HG02938 (cell line): ENCODE data around the gene ABCB11.
"Not testable (repeated sequence)": the region's sequence is repeated elsewhere in the genome, so short reads cannot be mapped to it uniquely, and the experiment has no call there.

Experiments
- ATAC-seq: cut with Tn5 transposase; IDR thresholded peaks from one replicate; pipeline ENCODE4 v1.9.1; 2021; ENCODE audit warnings: mild to moderate bottlenecking, moderate library complexity; ENCODE audit not compliant: unreplicated experiment

ABCB11 gene

GRCh38 chr2:168897449-168897848 lies 133.7 kb downstream of the ABCB11 start:
- ATAC-seq: no peak

- ATAC-seq: no peak
Measured at GRCh38 chr2:168896783-168897182, 134.3 kb downstream of the ABCB11 start.

GRCh38 chr2:168895771-168896170 lies 135.4 kb downstream of the ABCB11 start:
- no peak for ATAC-seq

GRCh38 chr2:168894720-168895119 lies 136.4 kb downstream of the ABCB11 start:
- ATAC-seq: no peak

- ATAC-seq: no peak
Measured at GRCh38 chr2:168894101-168894500, 137.0 kb downstream of the ABCB11 start.

GRCh38 chr2:168892327-168892726 lies 138.8 kb downstream of the ABCB11 start:
- no peak for ATAC-seq

GRCh38 chr2:168890006-168890782 lies 140.9 kb downstream of the ABCB11 start, which contains the start of gene SPC25:
Gene SPC25, minus strand, starts transcription at chr2:168890430. Its CDS starts 911 bp downstream, at chr2:168889519.
- peak; percentile 100 for ATAC-seq

GRCh38 chr2:168889635-168890005 lies 141.5 kb downstream of the ABCB11 start:
- no peak for ATAC-seq

GRCh38 chr2:168884975-168885374 lies 146.1 kb downstream of the ABCB11 start:
- ATAC-seq: no peak

- ATAC-seq: not testable (repeated sequence)
Measured at GRCh38 chr2:168882163-168882562, 149.0 kb downstream of the ABCB11 start.

- no peak for ATAC-seq
Measured at GRCh38 chr2:168874368-168875054, 156.6 kb downstream of the ABCB11 start.

GRCh38 chr2:168870824-168871223 lies 160.3 kb downstream of the ABCB11 start:
- ATAC-seq: not testable (repeated sequence)
